ENCODE data around the gene TENM3.

GRCh38 chr4:182567119-182567518 lies 323.9 kb downstream of the TENM3 start:
- TF ChIP-seq CTCF (conservative IDR thresholded peaks at IDR 0.05; ENCODE audit: low read depth, low read length) (no peak), EZH2 (IDR thresholded peaks at IDR 0.05; ENCODE audit: low read length, unreplicated experiment) (no peak), EZH2phosphoT487 (IDR thresholded peaks at IDR 0.05; ENCODE audit: borderline replicate concordance, low read length) (no peak)
